H4 (cell line): Measurements from ENCODE around the gene ARFGEF3. TPM values are rescaled to one million over a fixed set of nuclear protein-coding genes. Genes with fewer than 3 reads are reported as not detected.
A peak's percentile ranks its signal among the peaks of the same experiment; 100 is the strongest.

Source experiments
- DNase-seq: peaks from one replicate; pipeline ENCODE4 v3.0.0-alpha.2; 2015; ENCODE audit warnings: low spot score
- total RNA-seq: library from RNA; depleted of rRNA; stranded (reverse); fragments of >200 nt; shearing (Covaris generic); gene quantifications from 2 replicates; pipeline ENCODE4 v1.2.3, GENCODE V29; 2014

ARFGEF3 gene
- total RNA-seq, 1 experiment from 2014 or later: 0.23 TPM

GRCh38 chr6:138275976-138276375 lies 114.2 kb downstream of the ARFGEF3 start:
- no peak for DNase-seq

GRCh38 chr6:138277835-138278234 lies 116.1 kb downstream of the ARFGEF3 start:
- no peak for DNase-seq

- no peak for DNase-seq
Observed at GRCh38 chr6:138278326-138278725, 116.6 kb downstream of the ARFGEF3 start.

- no peak for DNase-seq
Observed at GRCh38 chr6:138285800-138286199, 124.1 kb downstream of the ARFGEF3 start.

GRCh38 chr6:138286698-138287097 lies 125.0 kb downstream of the ARFGEF3 start:
- no peak for DNase-seq

- peak; percentile 20 for DNase-seq
Observed at GRCh38 chr6:138287144-138287955, 125.6 kb downstream of the ARFGEF3 start.

- DNase-seq: peak; percentile 66
Observed at GRCh38 chr6:138288428-138289085, 126.8 kb downstream of the ARFGEF3 start.

- no peak for DNase-seq
Observed at GRCh38 chr6:138289739-138290138, 128.0 kb downstream of the ARFGEF3 start.

GRCh38 chr6:138290423-138290962 lies 128.8 kb downstream of the ARFGEF3 start:
- no peak for DNase-seq

GRCh38 chr6:138291036-138291848 lies 129.5 kb downstream of the ARFGEF3 start:
- DNase-seq: no peak

- no peak for DNase-seq
Observed at GRCh38 chr6:138291849-138292181, 130.1 kb downstream of the ARFGEF3 start.

- DNase-seq: no peak
Observed at GRCh38 chr6:138292482-138292881, 130.7 kb downstream of the ARFGEF3 start.

GRCh38 chr6:138293428-138294395 lies 132.0 kb downstream of the ARFGEF3 start:
- no peak for DNase-seq

GRCh38 chr6:138296381-138296780 lies 134.6 kb downstream of the ARFGEF3 start:
- no peak for DNase-seq

- DNase-seq: no peak
Observed at GRCh38 chr6:138296786-138297185, 135.0 kb downstream of the ARFGEF3 start.

GRCh38 chr6:138297761-138298298 lies 136.1 kb downstream of the ARFGEF3 start:
- DNase-seq: peak; percentile 16

GRCh38 chr6:138300469-138300868 lies 138.7 kb downstream of the ARFGEF3 start:
- no peak for DNase-seq

- DNase-seq: no peak
Observed at GRCh38 chr6:138302554-138302953, 140.8 kb downstream of the ARFGEF3 start.

- DNase-seq: no peak
Observed at GRCh38 chr6:138307352-138307751, 145.6 kb downstream of the ARFGEF3 start.

GRCh38 chr6:138307816-138308730 lies 146.3 kb downstream of the ARFGEF3 start:
- no peak for DNase-seq
